GM19351 (cell line): ENCODE data around the gene FARS2.

ENCODE experiments used
- ATAC-seq: cut with Tn5 transposase; IDR thresholded peaks from one replicate; pipeline ENCODE4 v1.9.1; 2021; ENCODE audit warnings: mild to moderate bottlenecking, moderate library complexity; ENCODE audit not compliant: unreplicated experiment

The FARS2 gene

DNA sequence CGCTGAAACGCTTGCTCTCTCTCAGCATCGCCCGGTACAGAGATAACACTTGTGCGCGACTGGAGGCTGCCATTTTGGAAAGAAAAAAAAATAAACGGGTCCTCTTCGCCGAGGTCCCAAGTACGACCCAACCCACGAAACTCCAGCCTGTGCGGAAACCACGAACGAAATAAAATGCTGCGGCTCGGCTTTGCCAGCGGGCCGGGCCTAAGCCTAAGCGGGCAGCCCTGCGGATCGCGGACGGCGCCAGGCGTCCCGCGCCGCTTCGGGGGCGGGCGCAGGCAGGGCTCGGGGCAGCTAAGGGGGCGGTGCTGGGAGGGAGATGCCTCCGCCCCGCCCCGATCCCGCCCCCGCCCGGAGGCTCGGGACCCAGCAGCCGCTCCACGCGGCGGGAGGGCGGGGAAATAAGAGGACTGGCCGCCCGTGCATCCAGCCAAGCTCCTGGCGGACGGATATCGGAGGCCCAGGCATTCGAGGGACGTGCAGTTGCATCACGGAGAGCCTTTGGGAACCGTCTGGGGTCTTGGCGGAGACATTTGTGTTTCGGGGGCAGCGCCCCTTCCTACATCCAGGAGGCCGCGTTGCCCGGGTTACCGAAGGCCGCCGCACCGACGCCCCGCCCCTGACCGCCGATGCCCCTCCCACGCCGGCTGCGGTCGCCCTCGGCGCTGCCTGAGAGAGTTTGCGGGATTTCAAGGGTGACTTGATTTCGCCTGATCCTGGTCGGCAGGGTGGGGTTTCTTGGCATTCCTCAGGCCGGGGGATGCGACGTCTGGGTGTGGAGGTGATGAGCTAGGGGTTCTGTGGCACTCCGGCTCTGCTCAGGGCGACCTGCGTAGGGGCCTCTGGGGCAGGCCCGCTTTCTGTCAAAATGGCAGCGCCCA is at the start of gene FARS2, which contains the start of gene LYRM4:
Gene FARS2, plus strand, starts transcription at position 853 of the 884 bp plus-strand sequence.
Gene LYRM4, minus strand, starts transcription at position 290 of the 884 bp plus-strand sequence. Its CDS starts 217 bp downstream, at position 73.
- peak; percentile 70 for ATAC-seq

DNA sequence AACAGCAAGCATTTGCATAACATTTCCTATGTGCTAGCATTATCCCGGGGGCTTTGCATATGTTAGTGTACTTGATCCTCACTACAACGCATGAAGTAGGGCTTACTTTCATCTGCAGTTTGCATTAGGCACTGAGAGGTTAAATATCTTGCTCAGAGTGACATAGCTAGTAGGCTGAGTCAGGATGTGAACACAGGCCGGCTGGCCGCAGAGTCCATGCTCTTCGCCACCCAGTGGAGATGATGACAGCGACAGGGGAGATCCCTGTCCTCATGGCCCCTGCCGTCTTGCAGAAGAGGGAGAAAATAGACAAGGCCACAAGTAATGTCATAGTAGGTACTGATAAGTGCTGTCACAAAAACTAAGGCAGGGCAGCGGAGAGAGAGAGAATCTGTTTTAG is 47.5 kb upstream of the FARS2 start:
- no peak for ATAC-seq

DNA sequence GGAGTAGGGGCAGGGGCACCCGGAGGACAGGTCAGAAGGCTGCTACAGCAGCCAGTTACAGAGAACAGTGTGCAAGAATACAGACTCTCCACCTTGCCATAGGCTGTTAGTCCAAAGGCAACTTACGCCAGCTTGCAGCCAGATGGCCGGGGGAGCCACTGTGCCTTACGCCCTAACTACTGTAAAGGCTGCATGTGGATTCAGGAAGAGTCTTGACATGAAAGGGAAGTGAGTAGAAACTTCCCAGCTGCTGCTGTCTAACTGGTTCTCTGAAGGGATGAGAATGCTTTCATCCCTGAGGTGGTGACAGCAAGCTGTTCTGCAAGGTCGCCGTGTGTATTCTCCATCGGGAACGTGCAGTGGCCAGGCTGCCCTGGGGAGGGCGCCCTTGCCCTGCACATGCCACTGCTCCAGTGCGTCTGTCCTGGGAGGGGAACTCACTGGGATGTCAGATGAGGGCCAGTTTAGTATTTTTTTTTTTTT is 46.7 kb upstream of the FARS2 start:
- no peak for ATAC-seq

DNA sequence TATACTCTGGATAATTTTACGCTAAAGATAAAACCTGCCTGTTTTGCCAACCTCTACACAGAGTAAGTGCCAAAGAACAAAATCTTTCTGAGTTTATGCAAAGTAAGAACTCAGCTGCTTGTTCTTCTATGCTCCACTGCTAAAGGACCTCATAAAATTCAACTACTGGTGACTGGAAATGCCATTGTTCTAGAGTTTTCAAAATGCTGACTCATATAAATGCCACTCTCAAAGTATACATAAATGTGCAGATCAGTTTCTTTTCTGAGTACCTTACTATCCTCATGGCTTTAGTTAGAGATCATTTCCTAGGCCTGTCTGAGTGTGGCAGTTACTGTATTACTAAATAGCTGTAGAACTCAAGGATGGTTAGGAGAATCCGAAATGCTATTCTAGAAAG is 46.2 kb upstream of the FARS2 start:
- no peak for ATAC-seq

DNA sequence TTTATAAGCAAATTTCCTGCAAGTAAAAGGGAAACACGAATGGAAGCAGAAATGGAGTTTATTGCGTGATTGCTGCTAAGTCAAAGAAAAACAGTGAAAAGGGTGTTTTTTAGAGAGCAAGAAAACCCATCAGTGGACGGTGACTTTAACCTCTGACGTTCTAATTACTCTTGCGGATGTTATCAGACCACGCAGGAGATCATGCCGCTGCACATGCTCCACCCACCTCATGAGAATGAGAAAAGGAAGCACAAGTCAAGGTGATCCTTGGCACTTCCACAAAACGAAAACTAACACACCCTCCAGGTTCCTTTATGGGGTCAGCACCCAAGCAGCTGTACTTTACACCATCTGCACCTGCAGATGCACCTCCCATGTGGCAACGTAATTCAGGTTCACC is 45.5 kb upstream of the FARS2 start:
- ATAC-seq: no peak

DNA sequence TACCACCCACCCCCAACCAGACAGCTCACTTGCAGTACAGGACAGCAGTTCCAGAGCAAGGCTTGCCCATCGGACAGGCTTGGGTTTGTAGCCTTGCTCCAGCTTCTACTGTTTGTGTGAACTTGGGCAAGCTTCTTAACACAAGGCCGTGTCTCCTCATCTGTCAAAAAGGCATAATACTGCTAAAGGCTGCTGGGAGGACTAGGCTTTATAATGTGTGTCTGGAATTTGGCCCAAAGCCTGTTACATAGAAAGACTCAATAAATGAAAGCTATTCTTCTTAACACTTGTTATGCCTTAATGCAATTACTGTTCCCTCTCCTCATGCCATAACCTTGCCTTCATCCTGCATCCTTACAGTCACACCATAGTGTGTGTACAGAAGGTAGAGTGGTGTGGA is 44.0 kb upstream of the FARS2 start:
- no peak for ATAC-seq

DNA sequence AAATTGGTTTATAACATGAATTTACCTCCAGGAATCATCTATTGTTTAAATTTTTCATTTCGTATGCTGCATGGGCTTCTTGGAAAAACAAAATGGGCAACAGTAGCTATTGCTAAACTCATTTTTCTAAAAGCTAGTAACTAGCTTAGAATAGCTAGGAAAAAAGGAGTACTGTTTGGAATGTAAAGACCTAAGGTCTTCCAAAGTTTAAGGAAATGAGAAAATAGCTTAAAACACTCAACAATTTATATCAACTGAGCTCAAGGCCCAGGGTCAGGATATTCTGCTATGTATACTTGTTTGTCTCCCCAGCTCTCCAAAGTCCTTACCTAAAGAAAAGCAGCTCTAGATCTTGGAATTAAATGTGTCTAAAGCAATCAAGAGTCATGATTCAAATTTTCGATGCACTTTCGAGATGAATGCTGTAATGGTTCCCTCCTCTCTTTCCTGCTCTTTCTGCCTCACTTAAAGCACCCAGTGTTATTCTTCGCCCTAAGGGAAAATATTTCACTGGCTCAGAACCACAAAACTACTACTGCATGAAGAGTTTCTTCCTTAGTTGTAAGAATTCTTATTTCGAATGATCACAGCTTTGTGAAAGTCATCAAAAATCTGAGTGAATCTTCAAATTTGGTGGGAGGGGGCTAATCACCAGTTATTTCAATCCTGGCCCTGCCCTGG is 42.2 kb upstream of the FARS2 start:
- no peak for ATAC-seq

DNA sequence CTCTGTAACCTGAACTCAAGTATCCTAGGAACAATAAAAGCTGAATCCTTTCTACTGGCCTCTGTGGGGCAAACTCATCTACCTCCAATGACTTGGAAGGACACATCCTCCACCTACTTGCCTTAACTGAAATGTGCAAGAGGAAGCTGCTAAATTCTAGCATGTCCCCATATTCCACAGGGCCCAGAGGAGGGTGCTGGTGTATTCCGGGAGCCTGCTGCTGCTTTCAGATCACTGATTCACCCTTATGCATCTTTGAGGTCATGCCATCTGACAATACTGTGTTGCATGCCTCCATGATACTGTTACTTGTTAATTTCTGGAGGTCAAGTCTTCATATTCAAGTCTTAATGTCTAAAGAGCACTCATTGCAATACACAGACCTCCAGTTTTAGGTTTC is 40.9 kb upstream of the FARS2 start:
- ATAC-seq: no peak

DNA sequence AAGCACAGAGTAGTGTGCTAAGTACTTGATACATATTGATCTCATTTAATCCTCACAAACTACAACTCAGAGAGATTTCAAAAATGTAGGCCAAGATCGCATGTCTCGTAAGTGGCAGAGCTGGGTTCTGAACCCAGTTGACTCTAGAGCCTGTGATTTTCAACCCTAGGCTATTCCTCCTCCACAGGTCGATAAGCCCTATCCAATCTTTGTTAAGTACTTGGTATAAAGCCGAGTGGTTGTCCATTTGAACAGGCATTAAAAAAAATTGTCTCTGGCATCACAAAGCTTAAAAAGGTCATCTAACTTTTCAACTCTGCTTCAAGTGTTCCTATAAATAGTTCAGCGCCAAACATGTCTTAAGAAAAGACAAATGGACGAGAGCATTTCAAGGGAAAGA is 38.0 kb upstream of the FARS2 start:
- no peak for ATAC-seq

DNA sequence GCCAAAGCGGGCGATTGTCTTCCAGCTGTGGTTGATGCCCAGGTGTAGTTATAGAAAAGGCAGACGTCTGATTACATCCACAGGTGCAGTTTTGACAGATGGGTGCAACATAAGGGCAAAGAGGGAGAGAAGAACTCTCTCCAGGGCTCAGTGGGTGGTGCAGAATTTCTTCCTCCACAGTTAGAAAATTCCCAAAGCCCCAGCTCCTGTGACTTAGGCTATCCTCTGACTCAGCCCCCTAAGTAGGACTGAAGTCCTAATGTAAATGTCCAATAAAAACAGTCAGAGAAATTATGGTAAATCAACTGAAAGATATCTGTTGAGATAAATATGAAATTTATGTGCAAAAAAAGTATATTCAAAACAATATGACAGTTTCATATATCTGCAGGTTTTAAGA is 32.0 kb upstream of the FARS2 start:
- no peak for ATAC-seq

DNA sequence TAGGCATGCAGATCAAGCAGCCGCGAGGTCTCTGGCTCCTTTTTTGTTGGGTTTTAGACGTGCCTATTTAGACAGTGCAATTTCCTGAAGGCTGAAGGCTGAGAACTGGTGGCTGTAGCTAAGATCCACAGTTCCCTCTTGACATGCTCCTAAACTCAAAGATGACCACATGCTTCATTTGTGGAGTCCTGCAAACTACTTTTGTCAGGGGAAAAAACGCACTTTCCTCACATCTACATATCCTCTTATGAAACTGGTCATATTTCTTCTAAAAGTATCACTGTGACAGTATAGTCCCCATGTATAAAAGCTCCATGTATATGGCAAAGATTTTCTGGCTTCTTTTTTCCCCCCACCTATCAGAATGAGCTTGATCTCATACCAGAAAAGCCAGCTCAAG is 31.2 kb upstream of the FARS2 start:
- no peak for ATAC-seq

DNA sequence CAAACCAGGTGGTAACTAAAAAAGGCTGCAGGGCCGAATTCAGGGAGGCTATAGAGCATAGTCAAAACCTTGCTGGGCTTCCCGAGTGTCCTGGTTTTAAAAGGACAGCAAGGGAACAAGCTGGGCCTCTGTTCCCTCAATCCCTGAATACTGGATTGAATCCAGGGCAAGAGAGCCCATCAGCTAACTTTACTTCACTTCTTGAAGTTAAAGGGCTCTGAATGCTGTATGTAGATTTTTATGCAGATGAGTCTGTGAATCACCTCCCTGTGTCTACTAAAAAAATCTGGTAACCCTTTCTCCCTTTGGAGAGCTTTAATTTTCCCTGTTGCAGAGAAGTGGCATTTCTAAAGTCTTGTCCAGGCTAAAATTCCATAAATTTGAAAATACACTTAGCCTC is 30.0 kb upstream of the FARS2 start:
- ATAC-seq: no peak

DNA sequence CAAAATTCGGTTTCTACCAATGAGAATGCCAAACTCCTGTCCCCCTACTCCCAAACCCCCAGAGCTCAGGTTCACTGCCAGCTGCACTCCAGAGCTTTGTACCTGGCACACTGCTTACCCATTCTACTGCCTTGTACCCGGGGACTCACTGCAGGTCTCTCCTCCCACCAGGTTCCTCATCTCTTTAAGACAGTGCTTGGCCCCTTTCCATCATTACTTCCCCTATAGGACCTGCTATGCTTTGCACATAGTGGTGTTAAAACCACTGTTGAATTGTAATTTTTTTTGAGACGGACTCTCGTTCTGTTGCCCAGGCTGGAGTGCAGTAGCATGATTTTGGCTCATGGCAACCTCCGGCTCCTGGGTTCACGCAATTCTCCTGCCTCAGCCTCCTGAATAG is 26.4 kb upstream of the FARS2 start:
- ATAC-seq: peak; percentile 58

DNA sequence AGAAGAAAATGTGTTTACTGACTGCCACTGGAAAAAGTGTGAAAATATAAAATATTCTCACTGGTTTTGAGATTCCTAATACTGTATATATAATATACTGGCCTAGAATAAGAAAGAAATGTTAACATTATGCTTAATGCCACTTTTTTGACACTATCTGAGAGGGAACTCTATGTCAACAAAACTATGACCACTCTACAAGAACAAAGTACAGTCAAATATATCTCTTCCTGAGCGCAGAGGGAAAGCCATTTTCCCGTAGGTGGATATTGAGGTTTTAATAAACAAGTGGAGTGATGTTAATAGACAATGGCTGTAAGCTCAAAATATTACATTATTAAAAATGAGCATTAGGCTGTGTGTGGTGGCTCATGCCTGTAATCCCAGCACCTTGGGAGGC is 25.5 kb upstream of the FARS2 start:
- no peak for ATAC-seq

DNA sequence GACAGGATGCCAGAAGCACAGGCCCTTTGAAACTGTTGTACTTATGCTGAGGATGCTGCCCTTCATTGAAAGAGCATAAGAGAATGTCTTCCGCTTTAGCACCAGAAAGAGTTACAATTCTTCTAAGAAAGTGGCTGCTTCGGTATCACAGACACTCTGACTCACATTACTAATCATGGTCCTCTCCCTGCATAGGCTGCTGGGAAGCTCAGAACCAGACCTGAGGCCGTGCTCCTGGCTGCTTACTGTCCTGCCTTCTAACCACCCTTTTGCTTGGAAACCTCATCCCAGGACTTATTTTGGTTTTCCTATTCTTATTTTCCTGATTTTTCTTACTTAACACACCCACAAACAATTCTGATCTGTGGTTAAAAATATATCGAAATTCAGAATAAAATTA is 23.5 kb upstream of the FARS2 start:
- ATAC-seq: no peak

DNA sequence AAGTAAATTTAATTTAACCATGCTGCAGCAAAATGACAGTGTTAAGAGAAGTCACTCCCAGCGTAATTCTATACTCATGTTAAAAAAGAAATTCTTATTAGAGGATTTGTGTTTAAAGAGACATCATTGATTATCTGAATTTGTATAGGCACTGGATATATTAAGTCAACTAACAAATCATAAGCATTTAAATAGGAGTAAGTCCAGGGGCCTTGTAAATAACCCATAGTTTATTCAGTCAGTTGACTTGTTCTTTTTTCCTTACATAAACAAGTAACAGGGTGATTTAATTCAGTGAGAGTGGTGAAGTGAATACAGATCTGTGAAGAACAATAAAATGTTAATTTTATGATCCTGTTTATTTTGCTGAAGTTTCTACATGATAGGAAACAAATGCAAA is 23.0 kb upstream of the FARS2 start:
- ATAC-seq: no peak

DNA sequence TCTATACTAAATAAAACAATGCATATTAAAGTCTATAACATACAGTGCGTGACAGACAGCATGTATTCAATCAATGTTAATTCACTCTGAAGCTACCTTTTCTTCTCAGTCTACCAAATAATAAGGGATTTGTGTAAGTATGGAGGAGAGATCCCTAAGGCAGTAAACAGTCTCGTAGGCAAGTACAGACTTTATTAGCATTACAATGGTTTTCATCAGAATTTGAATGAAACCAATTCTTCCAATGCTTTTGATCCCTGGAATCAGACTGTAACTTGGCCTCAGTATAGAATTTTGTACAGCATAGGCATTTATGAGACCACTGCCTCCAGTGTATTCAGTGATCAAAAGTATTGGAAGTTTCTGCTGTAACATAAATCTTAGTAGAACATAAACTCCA is 20.1 kb upstream of the FARS2 start:
- ATAC-seq: no peak

DNA sequence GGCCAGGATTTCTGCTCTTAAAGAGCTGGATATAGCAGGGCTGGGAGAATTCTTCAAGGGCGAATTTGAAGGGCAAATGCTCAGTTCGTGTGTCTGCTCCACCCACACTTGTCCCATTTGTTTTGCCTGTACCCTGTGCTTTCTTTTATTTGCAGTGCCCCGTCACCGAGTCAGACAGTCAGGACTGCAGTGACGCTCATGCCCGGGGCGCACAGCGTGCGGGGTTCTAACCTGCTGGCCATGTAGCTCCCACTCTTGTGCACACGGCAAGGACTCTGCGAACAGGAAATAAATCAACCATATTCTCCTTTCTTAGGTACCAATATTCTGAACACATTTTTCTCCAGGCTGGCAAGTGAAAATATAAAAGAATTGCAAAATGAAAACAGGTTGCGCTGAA is 18.2 kb upstream of the FARS2 start:
- no peak for ATAC-seq

DNA sequence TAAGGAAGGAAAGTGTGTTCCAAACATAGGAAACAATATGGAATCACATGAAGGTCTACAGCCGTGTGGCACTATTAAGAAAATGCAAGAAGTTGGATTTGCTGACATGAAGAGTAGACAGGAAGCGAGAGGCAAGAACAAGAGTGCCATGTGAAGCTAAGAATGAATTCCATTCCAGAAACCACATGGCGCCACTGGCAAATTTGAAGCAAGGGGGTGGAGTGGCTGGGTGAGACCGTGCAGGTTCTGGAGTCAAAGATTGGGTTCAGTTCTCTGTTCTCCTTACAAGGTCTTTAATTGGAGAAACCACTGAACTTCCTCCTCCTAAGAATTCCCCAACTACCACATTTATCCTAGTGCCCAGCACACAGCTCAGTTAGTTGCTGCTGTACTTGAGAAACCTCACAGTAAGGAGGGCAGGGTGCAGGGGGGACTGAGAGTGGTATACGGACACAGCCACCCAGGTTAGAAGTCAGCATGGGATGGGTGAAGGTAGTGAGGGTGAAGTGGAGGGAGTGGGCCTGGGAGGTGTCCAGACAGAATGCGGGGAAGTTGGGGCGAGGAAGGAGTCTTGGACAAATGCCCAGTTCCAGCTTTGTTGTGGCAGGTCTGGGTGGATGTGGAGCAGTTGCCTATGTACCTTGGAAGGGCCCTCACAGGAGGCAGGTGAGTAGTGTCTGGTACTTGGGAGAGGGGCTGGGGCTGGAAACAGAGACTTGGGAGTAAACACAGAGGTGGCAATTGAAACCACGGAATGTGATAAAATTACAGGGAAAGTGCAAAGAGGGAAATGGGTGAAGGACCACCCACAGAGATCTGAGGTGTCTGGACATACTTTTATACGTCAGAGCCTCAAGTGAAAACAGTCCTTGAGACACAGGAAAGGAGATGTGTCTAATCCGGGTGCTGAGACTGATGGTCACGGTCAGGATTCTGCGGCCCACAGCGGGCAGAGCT is 14.9 kb upstream of the FARS2 start:
- ATAC-seq: no peak

DNA sequence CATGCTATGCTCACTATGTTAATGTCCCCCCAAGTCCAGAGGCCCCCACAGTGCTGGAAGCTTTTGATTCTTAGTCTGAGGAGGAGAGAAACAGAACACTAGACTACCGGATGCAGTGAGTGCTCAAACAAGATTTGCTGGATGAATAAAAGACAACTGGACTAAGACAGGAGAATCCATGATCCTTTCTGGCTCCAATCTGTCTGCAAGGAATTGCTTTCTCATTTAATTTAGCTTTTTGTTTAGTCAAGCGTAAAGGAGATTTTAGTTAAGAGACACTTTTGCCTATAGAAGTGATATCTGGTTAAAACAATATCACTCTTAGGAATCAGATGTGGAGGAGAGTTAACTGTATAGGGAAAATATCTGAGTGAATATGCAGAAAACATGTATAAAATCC is 14.1 kb upstream of the FARS2 start:
- no peak for ATAC-seq
